ENCODE results near the gene SMYD4. TPM values are rescaled to one million over a fixed set of nuclear protein-coding genes. Genes with fewer than 3 reads are reported as not detected.

The SMYD4 gene
- total RNA-seq, 1 donor from 2014 or later, result 22.5 TPM

GRCh38 chr17:1730326-1731193 is 99.1 kb downstream of the SMYD4 start:
- Mint-ChIP-seq H3K9me3 (no peaks in the 10 kb centered on the region), H3K36me3 (no peaks in the 10 kb centered on the region), H3K27me3 (no peaks in the 10 kb centered on the region), H3K27ac (no peak overlapping the region), H3K4me3 (no peak overlapping the region), H3K4me1 (ENCODE audit: unreplicated experiment) (no peaks in the 10 kb centered on the region)
- DNase-seq (ENCODE audit: extremely low spot score, unreplicated experiment), result no peak
- TF ChIP-seq CTCF (conservative IDR thresholded peaks at IDR 0.05), result no peak

DNA sequence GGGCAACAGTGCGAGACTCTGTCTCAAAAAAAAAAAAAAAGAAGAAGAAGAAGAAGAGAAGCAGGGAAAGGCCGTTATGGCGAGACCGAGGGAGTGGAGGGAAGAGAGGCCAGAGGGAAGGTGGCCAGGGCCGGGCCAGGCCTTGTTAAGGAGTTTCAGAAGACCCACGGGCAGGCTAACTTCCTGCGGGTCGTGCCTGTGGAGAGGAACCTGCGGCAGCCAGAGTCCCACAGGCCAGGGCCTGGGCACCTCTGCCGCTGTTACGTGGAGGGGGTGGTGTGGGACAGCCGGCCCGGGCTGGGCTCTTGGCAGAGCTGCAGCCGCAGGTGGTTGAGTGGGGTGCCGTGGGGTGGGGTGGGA is 99.8 kb downstream of the SMYD4 start:
- Mint-ChIP-seq H3K4me3 (no peak overlapping the region), H3K36me3 (no peaks in the 10 kb centered on the region), H3K27ac (no peak overlapping the region), H3K27me3 (no peaks in the 10 kb centered on the region), H3K4me1 (ENCODE audit: unreplicated experiment) (no peaks in the 10 kb centered on the region), H3K9me3 (no peaks in the 10 kb centered on the region)
- DNase-seq (ENCODE audit: extremely low spot score, unreplicated experiment), result no peak
- TF ChIP-seq CTCF (conservative IDR thresholded peaks at IDR 0.05), result no peak

Other genes with a start within 250 kb of the SMYD4 start
- 23.5 and 28.6 TPM in 2 replicates for gene SLC43A2, start 201.1 kb downstream of the SMYD4 start, total RNA-seq (ENCODE audit: low replicate concordance)
- 0.97 and 1.3 TPM in 2 replicates for gene SCARF1, start 184.2 kb downstream of the SMYD4 start, total RNA-seq (ENCODE audit: low replicate concordance)
- 5.9 and 6.4 TPM in 2 replicates for gene RILP, start 180.0 kb downstream of the SMYD4 start, total RNA-seq (ENCODE audit: low replicate concordance)
- 277 and 321 TPM in 2 replicates for gene PRPF8, start 145.0 kb downstream of the SMYD4 start, total RNA-seq (ENCODE audit: low replicate concordance)
- 4.0 and 4.3 TPM in 2 replicates for gene TLCD2, start 119.5 kb downstream of the SMYD4 start, total RNA-seq (ENCODE audit: low replicate concordance)
- 14.5 and 16.0 TPM in 2 replicates for gene WDR81, start 105.2 kb downstream of the SMYD4 start, total RNA-seq (ENCODE audit: low replicate concordance)
- gene SERPINF2, start 87.0 kb downstream of the SMYD4 start, total RNA-seq (ENCODE audit: low replicate concordance), result 28.3 and 36.3 TPM in 2 replicates
- 9.6 and 98.8 TPM in 2 replicates for gene SERPINF1, start 67.8 kb downstream of the SMYD4 start, total RNA-seq (ENCODE audit: low replicate concordance)
- gene RPA1, start 103 bp upstream of the SMYD4 start, total RNA-seq (ENCODE audit: low replicate concordance), result 91.5 and 129 TPM in 2 replicates
- 1.7 and 1.9 TPM in 2 replicates for gene RTN4RL1, start 195.4 kb upstream of the SMYD4 start, total RNA-seq (ENCODE audit: low replicate concordance)
- gene DPH1, start 200.3 kb upstream of the SMYD4 start, total RNA-seq (ENCODE audit: low replicate concordance), result 41.5 and 57.1 TPM in 2 replicates
- gene OVCA2, start 212.1 kb upstream of the SMYD4 start, total RNA-seq (ENCODE audit: low replicate concordance), result 27.8 and 42.7 TPM in 2 replicates
- gene HIC1, start 225.2 kb upstream of the SMYD4 start, total RNA-seq (ENCODE audit: low replicate concordance), result 3.4 and 21.6 TPM in 2 replicates